Endometrial microvascular endothelial cells (primary cell): ENCODE measurements around the gene SP3. TPM values are rescaled to one million over a fixed set of nuclear protein-coding genes. Genes with fewer than 3 reads are reported as not detected.
"Not testable (repeated sequence)": the region's sequence is repeated elsewhere in the genome, so short reads cannot be mapped to it uniquely, and the experiment has no call there.

Source experiments
- in situ Hi-C: cut with HindIII; loops from 2 replicates; pipeline ENCODE4 v1.10.0; 2017; ENCODE audit warnings: low sequenced_read_pairs, low pct_unique_long_range_greater_than_20kb; ENCODE audit errors: inconsistent ontology term
- total RNA-seq: library from RNA; depleted of rRNA; stranded (reverse); fragments of >200 nt; gene quantifications from one replicate; pipeline ENCODE4 v1.2.3, GENCODE V29; 2015; ENCODE audit errors: inconsistent ontology term

SP3 gene
- total RNA-seq, 1 donor from 2014 or later: 56.4 TPM

GRCh38 chr2:173914055-173914927 lies 50.9 kb downstream of the SP3 start:
- in situ Hi-C loops: no loop called here

- in situ Hi-C loops: no loop called here
Observed at GRCh38 chr2:173909846-173910245, 55.3 kb downstream of the SP3 start.

- in situ Hi-C loops: no loop called here
Observed at GRCh38 chr2:173906626-173907025, 58.5 kb downstream of the SP3 start.

GRCh38 chr2:173903601-173904394 lies 61.4 kb downstream of the SP3 start:
- in situ Hi-C loops: no loop called here

GRCh38 chr2:173898996-173899395 lies 66.2 kb downstream of the SP3 start:
- in situ Hi-C loops: no loop called here

- in situ Hi-C loops: no loop called here
Observed at GRCh38 chr2:173898178-173898668, 67.0 kb downstream of the SP3 start.

- in situ Hi-C loops: no loop called here
Observed at GRCh38 chr2:173896755-173897154, 68.4 kb downstream of the SP3 start.

GRCh38 chr2:173892341-173892740 lies 72.8 kb downstream of the SP3 start:
- in situ Hi-C loops: no loop called here

- in situ Hi-C loops: no loop called here
Observed at GRCh38 chr2:173891315-173892037, 73.7 kb downstream of the SP3 start.

GRCh38 chr2:173889464-173889863 lies 75.7 kb downstream of the SP3 start:
- in situ Hi-C loops: not testable (repeated sequence)

GRCh38 chr2:173886613-173887012 lies 78.6 kb downstream of the SP3 start:
- in situ Hi-C loops: no loop called here

GRCh38 chr2:173884025-173884802 lies 81.0 kb downstream of the SP3 start:
- in situ Hi-C loops: no loop called here

- in situ Hi-C loops: no loop called here
Observed at GRCh38 chr2:173881886-173882285, 83.3 kb downstream of the SP3 start.

GRCh38 chr2:173881461-173881860 lies 83.7 kb downstream of the SP3 start:
- in situ Hi-C loops: no loop called here

GRCh38 chr2:173880561-173880960 lies 84.6 kb downstream of the SP3 start:
- in situ Hi-C loops: no loop called here

GRCh38 chr2:173876833-173877413 lies 88.2 kb downstream of the SP3 start:
- in situ Hi-C loops: no loop called here

- in situ Hi-C loops: no loop called here
Observed at GRCh38 chr2:173874894-173875237, 90.3 kb downstream of the SP3 start.
